NCI-H82 (cell line): ENCODE data around the gene UBE3A.

ENCODE experiments used
- DNase-seq: peaks from one replicate; lab custom pipeline; 2025; lab: John Stamatoyannopoulos, UW

UBE3A gene

GRCh38 chr15:25331404-25331803, 107.4 kb downstream of the UBE3A start:
- no peak for DNase-seq

GRCh38 chr15:25329696-25330095, 109.1 kb downstream of the UBE3A start:
- DNase-seq = no peak

GRCh38 chr15:25327686-25328085, 111.1 kb downstream of the UBE3A start:
- DNase-seq = no peak

- no peak for DNase-seq
These were observed 113.6 kb downstream of the UBE3A start for GRCh38 chr15:25325187-25325586.

GRCh38 chr15:25323420-25323819, 115.4 kb downstream of the UBE3A start:
- no peak for DNase-seq

- no peak for DNase-seq
These were observed 151.0 kb downstream of the UBE3A start for GRCh38 chr15:25287823-25288222.
